Mucosa of descending colon (tissue), 3 donors: Measurements from ENCODE around the gene CHRM1. TPM values are rescaled to one million over a fixed set of nuclear protein-coding genes. Genes with fewer than 3 reads are reported as not detected.

Experiments
- ATAC-seq: fragments of 200-7000 bp; cut with Tn5 transposase; one replicate; pipeline ENCODE4 v1.9.1; 2020; ENCODE audit warnings: mild to moderate bottlenecking, moderate library complexity
- DNase-seq, 3 donors: peaks; one replicate each; pipeline ENCODE4 v3.0.0-alpha.2; 2020
- H3K36me3 ChIP-seq: fragments of 200-600 bp; one replicate; pipeline ENCODE4 v1.8.0; 2021; ENCODE audit warnings: low read depth, mild to moderate bottlenecking
- H3K4me1 ChIP-seq: fragments of 200-600 bp; one replicate; pipeline ENCODE4 v1.8.0; 2021; ENCODE audit warnings: low read depth, mild to moderate bottlenecking
- H3K4me3 ChIP-seq: fragments of 200-600 bp; one replicate; pipeline ENCODE4 v1.8.0; 2021; ENCODE audit warnings: mild to moderate bottlenecking
- H3K9me3 ChIP-seq: fragments of 200-600 bp; one replicate; pipeline ENCODE4 v1.8.0; 2021; ENCODE audit warnings: mild to moderate bottlenecking
- intact Hi-C, 2 donors: fragments of 100-400 bp; cut with DNase I in 1 of 2; cut with micrococcal nuclease in 1 of 2; formaldehyde crosslinking; loops; one replicate each; pipeline versions ENCODE4 v1.11.0 to v1.11.1; 2022; cut with DNase I, micrococcal nuclease
- total RNA-seq, 3 donors: library from RNA; stranded (reverse); fragmentation: NEBNext Ultra II Directional in 2 of 3; extraction: Animal tissue kit (Norgen Biotek cat#: 25700) in 2 of 3; gene quantifications; one replicate each; pipeline versions ENCODE4 v1.2.1 to v1.2.4, GENCODE V29; 2021 to 2023
- TF ChIP-seq, protein P1 (sequence below): fragments of 200-600 bp; IDR thresholded peaks from one replicate; pipeline ENCODE4 v1.8.0; 2022; ENCODE audit warnings: antibody characterized with exemption, mild to moderate bottlenecking
- donor health status: DM: no; HTN: no; CAD: no; lungs with moderate emphysema.
- donor health status: DM: no; HTN: no; CAD: no.
- donor health status: DM: no; HTN: yes; CAD: no.

CHRM1 gene
- total RNA-seq, 3 donors from 2014 or later = 0.89 to 1.4 (median 0.96) TPM

DNA sequence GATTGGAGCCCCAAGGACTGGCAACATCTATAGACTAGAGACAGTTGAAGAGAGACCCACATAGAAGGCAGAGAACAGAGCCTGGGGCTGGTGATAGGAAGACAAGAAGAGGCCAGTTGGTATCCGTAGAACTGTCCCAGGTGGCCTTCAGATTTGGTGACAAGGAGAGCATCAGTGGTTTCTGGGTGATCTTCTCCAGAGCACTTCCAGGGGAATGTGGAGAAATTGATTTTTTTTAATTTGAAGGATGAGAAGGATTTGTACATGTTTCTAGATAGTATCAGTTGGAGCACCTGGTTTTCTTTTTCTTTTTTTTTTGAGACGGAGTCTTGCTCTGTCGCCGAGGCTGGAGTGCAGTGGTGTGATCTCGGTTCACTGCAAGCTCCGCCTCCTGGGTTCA lies 25.7 kb downstream of the CHRM1 start:
- no peaks in the 10 kb centered on the region for H3K4me1 ChIP-seq
- no peak for DNase-seq
- no peak overlapping the region for H3K4me3 ChIP-seq
- intact Hi-C loops = no loop called here
- H3K9me3 ChIP-seq = no peaks in the 10 kb centered on the region
- TF ChIP-seq, protein P1, sequence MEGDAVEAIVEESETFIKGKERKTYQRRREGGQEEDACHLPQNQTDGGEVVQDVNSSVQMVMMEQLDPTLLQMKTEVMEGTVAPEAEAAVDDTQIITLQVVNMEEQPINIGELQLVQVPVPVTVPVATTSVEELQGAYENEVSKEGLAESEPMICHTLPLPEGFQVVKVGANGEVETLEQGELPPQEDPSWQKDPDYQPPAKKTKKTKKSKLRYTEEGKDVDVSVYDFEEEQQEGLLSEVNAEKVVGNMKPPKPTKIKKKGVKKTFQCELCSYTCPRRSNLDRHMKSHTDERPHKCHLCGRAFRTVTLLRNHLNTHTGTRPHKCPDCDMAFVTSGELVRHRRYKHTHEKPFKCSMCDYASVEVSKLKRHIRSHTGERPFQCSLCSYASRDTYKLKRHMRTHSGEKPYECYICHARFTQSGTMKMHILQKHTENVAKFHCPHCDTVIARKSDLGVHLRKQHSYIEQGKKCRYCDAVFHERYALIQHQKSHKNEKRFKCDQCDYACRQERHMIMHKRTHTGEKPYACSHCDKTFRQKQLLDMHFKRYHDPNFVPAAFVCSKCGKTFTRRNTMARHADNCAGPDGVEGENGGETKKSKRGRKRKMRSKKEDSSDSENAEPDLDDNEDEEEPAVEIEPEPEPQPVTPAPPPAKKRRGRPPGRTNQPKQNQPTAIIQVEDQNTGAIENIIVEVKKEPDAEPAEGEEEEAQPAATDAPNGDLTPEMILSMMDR = no peak
- ATAC-seq = no peak
- no peaks in the 10 kb centered on the region for H3K36me3 ChIP-seq

DNA sequence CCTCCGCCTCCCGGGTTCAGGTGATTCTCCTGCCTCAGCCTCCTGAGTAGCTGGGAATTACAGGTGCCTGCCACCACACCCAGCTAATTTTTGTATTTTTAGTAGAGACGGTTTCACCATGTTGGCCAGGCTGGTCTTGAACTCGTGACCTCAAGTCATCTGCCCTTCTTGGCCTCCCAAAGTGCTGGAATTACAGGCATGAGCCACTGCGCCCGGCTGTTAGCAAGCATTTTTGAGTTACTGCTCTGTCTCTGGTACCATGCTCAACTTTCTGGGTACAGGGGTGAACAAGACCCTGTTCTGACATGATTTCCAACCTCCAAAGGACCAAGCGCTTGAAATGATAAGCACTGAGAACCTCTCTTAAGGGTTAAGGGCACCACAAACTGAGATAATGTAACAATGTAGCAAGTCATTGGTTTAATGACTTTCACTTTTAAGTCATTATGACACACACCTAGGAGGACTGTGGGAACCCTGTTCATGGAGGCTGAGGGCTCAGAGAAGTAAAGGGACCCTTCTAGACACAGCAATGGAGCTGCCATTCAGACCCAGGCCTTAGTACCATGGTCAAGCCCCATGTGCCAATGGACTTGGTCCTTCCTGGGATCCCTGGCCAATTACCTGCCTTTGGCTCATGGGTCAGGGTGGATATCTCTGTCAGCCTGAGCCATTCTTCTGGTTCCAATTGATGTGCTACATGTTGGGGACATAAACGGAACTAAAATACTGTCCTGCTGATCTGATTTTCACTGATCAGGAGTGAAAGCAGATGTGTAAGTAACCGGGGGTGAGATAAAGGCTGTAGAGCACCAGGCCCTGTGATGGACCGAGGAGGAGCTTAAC lies 28.9 kb downstream of the CHRM1 start:
- Histone ChIP-seq H3K4me1 (peaks cover 15% of the 10 kb centered on the region), H3K36me3 (peaks cover 4% of the 10 kb centered on the region), H3K4me3 (no peak overlapping the region), H3K9me3 (no peaks in the 10 kb centered on the region)
- intact Hi-C loops = no loop called here
- DNase-seq = no peak
- TF ChIP-seq, protein P1 = no peak
- no peak for ATAC-seq

DNA sequence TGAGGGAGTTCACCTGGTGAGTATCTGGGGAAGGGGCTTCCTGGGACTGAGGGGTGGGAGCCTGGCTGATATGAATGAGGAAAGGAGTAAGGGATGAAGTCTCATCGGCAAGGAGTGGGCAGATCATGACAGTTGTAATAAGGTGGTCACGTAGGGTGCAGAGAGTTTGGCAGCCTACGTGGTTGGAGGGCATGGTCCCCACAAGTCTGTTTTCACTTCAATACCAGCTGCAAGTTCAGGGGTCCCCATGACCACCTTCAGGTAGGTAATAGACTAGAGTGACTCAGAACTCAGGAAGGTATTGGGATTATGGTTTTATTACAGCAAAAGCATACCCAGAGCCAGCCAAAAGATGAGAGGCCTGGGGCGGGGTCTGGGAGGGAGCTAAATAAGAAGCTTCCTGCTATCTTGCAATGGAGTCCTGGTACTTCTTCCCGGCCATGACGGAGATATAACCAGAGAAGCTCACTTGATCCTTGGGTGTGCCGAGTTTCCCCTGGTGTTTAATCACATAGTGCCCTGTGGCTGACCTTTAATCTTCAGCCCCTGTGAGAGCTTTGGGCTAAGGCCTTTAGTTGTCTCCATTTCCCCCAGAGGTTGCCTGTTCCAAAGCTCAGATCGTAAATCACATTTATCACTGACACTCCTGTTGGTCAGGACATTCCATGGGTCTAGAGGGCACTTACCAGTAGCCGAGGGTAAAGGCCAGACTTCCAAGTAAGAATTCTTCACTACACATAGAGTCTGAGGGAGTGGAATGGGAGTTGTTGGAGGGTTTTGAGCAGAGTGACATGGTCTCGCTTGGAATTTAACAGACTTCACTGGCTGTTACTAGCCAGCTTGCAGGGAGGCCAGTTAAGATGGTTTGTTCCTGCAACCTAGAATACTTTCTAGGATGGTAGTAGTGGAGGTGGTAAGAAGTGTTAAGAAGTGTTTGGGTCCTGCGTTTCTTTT lies 31.4 kb downstream of the CHRM1 start:
- intact Hi-C loops = loop anchor here in 1 of 2 donors (10.0 kb wide), 1 partner anchor 675 kb away; the partner anchor contains the start of gene PLAAT2
- DNase-seq (peak; percentile 51 to 72 (median 63)), ATAC-seq (peak; percentile 89)
- peaks cover 17% of the 10 kb centered on the region for H3K36me3 ChIP-seq
- no peak overlapping the region for H3K4me3 ChIP-seq
- no peaks in the 10 kb centered on the region for H3K9me3 ChIP-seq
- TF ChIP-seq, protein P1 = no peak
- peaks cover 15% of the 10 kb centered on the region for H3K4me1 ChIP-seq

DNA sequence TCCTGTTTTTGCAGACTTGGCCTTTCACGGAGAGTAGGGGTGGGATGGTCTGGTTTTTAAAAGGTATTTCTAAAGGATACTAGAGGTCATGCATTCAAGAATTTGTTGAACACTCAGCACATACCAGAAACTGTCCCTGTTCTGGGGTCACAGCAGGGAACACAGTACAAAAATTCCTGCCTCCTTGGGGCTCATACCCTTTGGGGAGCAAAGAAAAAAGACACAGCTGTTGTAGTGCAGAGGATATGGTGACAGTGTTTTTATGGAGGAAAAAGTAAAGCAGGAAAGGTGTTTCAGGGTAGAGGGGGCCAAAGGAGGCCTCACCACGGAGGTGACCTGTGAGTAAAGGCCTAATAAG lies 32.1 kb downstream of the CHRM1 start:
- TF ChIP-seq, protein P1 = no peak
- H3K4me1 ChIP-seq = peaks cover 17% of the 10 kb centered on the region
- DNase-seq = no peak
- no peaks in the 10 kb centered on the region for H3K9me3 ChIP-seq
- H3K4me3 ChIP-seq = no peak overlapping the region
- intact Hi-C loops = loop anchor here in 1 of 2 donors (10.0 kb wide), 1 partner anchor 676 kb away; the partner anchor contains the start of gene PLAAT2
- no peak for ATAC-seq
- H3K36me3 ChIP-seq = peaks cover 17% of the 10 kb centered on the region

DNA sequence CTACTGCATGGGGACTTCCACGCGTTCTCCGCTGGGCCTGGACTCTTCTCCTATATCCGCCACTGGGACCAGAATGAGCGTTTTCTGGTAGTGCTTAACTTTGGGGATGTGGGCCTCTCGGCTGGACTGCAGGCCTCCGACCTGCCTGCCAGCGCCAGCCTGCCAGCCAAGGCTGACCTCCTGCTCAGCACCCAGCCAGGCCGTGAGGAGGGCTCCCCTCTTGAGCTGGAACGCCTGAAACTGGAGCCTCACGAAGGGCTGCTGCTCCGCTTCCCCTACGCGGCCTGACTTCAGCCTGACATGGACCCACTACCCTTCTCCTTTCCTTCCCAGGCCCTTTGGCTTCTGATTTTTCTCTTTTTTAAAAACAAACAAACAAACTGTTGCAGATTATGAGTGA lies 32.8 kb downstream of the CHRM1 start:
- no peaks in the 10 kb centered on the region for H3K9me3 ChIP-seq
- TF ChIP-seq, protein P1 = no peak
- H3K4me3 ChIP-seq = no peak overlapping the region
- H3K36me3 ChIP-seq = peaks cover 20% of the 10 kb centered on the region
- no peak for ATAC-seq
- H3K4me1 ChIP-seq = peaks cover 24% of the 10 kb centered on the region
- intact Hi-C loops = loop anchor here in 1 of 2 donors (10.0 kb wide), 1 partner anchor 676 kb away; the partner anchor contains the start of gene PLAAT2
- no peak for DNase-seq
